OCI-LY3 (cell line): ENCODE results near the gene SCN8A.

Experiments
- CTCF ChIP-seq: fragments of 200-600, 300-600 bp; sonication (generic); IDR thresholded peaks from 2 replicates; pipeline ENCODE4 v1.5.1; 2014; ENCODE audit warnings: antibody characterized with exemption, low read length, low read depth
- EZH2phosphoT487 ChIP-seq: fragments of 200-600 bp; shearing (Covaris generic); IDR thresholded peaks from 2 replicates; pipeline ENCODE4 v1.6.1; 2018; ENCODE audit warnings: antibody characterized with exemption, mixed run types, low read depth

GRCh38 chr12:51695241-51696010 lies 104.4 kb downstream of the SCN8A start:
- TF ChIP-seq CTCF (no peak), EZH2phosphoT487 (no peak)
